HG02870 (cell line): ENCODE measurements around the gene SUCLA2.
A peak's percentile ranks its signal among the peaks of the same experiment; 100 is the strongest.
"Not testable (repeated sequence)": the region's sequence is repeated elsewhere in the genome, so short reads cannot be mapped to it uniquely, and the experiment has no call there.

ENCODE experiments used
- ATAC-seq: cut with Tn5 transposase; IDR thresholded peaks from one replicate; pipeline ENCODE4 v1.9.1; 2021; ENCODE audit warnings: mild to moderate bottlenecking, moderate library complexity; ENCODE audit not compliant: unreplicated experiment

The SUCLA2 gene

DNA sequence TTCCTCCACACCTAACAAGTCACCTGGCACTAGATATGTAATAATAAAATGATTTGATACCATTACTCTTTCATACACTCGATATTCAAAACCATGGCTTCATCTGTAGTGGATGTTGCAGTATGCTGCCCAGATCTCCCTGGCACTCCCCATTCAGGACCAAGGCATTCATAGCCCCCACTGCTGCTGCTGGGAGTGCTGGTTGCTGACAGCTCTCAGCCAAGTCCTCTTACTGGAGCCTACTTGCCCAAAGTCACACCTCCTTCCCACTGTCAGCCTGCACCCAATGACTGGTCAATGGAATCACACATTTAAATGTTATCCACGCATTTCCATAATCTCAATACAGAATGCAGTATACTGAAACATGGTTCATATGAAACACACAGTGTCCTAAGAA, 3.7 kb downstream of the SUCLA2 start:
- ATAC-seq: no peak

DNA sequence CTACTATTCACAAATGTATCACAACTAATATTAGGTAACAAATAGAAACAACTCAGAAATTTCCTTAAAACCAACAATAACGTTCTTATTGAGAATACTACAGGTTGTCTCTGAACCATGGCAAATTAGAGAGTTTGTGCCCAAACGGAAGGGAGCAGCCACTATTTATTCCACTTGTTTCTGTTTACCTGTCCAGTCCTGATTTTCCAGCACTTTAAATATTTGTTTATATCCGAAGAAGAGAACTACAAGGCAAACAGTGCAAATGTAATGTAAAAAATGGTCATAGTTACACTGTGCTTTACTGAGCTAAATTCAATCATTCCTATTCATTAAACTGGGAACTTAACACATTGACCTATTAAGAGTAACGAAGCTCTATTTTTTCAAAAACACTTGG, 9.2 kb downstream of the SUCLA2 start:
- no peak for ATAC-seq

DNA sequence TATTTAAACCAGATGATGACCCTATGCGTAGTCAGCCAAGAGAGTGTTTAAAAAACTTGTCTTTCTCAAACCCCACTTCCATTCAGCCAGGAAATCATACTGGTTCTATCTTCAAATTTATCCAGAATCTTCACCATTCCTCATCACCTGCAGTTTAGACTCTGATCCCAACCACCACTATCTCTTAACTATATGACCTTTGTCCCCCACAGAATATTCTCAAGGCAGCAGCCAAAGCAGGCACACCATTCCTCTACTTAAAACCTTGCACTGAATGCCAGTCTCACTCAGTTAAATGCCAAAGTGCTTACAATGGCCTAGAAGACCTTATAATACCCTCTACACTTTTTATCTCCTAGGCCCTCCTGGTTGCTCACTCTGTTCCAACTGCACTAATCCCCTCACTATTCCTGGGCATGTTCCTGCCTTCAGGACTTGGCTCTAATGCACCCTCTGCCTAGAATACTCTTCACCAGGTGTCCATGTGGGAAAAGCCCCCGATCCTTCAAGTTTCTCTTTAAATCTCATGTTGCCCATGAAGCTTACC, 10.1 kb downstream of the SUCLA2 start:
- ATAC-seq: no peak

GRCh38 chr13:47990427-47990826, 10.6 kb downstream of the SUCLA2 start:
- no peak for ATAC-seq

DNA sequence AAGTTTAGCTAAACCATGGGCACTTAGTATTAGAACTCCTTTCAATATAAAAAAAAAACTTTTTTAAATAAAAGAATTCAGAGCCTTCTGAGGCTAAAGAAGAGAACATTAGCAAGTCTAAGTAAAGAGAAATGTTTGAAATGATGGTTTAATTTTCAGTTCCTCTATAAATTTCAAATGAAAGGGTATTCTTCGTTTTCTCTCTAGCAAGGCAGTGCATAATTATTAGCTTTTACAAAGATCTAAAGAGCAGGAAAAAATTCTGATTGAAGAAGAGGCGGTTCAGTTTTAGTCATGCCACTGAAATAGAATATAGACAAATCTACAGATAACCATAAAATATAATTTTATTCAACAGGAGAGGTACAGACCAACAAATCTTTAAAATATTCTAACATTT, 18.0 kb downstream of the SUCLA2 start:
- no peak for ATAC-seq

- no peak for ATAC-seq
Observed at GRCh38 chr13:47976325-47976724, 24.7 kb downstream of the SUCLA2 start.

DNA sequence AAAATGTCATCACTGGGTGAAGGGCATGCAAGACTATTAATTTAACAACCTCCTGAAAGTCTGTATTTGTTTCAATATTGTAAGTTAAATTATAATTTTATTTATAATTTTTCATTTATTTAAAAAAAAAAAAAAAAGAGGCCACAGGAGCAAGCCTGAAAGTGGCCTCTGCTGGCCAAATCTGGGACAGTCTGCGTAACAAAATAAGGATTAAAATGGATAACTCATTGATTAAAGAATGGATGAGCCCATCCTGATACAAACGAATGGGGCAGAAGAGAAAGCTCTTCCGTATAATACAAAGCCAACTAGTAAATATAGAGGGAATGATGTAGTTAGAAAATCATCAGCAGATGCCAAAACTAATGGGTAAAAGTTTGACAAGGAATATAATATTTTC, 36.2 kb downstream of the SUCLA2 start:
- no peak for ATAC-seq

GRCh38 chr13:47962237-47962636, 38.8 kb downstream of the SUCLA2 start:
- no peak for ATAC-seq

DNA sequence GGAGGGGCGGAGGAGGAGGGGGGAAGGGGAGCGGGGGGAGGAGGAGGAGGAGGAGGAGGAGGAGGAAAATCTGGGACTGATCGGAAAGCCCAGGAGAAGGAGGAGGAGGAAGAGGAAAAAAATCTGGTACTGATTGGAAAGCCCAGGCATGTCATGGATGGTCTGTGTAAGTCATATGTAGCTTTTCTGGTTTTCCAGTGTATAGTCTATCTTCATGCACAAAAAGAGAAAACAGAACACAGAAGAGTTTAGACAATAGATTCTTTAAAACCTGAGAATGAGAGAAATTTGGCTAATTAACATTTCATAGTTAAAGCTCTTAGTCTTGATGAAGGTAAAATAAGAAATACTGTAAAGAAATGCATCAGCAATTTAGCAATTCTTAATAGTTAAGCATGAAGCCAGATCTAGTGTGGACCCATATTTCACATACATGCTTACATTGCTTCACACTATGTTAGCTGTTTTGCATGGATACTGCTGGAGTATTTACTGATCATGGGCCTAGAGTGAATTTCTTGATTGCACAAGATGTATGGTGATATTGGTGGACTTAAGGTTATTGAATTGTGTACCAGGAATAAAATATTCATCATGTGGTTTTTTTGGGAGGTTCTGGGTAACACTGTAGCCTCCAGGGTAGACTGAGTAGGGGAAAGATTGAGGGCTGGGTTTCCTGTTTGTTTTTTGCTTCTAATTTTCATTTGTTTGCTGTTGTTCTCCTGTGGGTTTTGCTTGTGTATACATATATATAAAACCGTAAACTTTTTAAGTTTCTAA, 41.4 kb downstream of the SUCLA2 start:
- ATAC-seq: no peak

- ATAC-seq: no peak
Observed at GRCh38 chr13:47957073-47957472, 44.0 kb downstream of the SUCLA2 start.

- ATAC-seq: peak; percentile 61
Observed at GRCh38 chr13:47955836-47956235, 45.2 kb downstream of the SUCLA2 start.

DNA sequence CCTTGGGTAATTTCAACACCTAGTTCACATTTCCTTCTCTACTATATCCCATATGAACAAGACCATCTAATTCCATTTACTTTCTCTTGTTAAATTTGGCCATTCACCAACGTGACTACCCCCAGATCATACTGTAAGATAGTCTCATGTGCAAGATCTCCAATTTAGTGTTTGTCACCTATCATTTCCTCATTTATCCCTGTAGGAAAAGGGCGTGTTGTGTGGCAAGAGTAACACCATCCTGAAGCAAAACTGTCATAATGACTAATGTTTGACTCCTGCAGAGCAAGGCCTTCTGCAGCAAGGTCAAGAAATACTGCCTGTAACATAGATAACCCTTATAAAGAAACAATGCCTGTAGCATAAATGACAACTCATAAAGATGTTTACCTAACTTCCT, 51.3 kb downstream of the SUCLA2 start:
- no peak for ATAC-seq

- no peak for ATAC-seq
Observed at GRCh38 chr13:47945738-47946137, 55.3 kb downstream of the SUCLA2 start.

DNA sequence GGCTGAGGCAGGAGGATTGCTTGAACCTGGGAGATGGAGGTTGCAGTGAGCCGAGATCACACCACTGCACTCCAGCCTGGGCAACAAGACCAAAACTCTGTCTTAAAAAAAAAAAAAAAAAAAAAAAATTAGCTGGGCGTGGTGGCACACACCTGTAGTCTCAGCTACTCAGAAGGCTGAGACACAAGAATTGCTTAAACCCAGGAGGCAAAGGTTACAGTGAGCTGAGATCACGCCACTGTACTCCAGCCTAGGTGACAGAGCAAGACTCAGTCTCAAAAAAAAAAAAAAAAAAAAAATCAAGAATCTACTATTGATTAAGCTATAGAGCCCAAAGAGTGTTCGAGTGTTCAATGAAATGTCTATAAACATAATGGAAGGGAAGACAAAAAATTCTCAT, 55.9 kb downstream of the SUCLA2 start:
- ATAC-seq: not testable (repeated sequence)

GRCh38 chr13:47934371-47934770, 66.7 kb downstream of the SUCLA2 start:
- no peak for ATAC-seq

DNA sequence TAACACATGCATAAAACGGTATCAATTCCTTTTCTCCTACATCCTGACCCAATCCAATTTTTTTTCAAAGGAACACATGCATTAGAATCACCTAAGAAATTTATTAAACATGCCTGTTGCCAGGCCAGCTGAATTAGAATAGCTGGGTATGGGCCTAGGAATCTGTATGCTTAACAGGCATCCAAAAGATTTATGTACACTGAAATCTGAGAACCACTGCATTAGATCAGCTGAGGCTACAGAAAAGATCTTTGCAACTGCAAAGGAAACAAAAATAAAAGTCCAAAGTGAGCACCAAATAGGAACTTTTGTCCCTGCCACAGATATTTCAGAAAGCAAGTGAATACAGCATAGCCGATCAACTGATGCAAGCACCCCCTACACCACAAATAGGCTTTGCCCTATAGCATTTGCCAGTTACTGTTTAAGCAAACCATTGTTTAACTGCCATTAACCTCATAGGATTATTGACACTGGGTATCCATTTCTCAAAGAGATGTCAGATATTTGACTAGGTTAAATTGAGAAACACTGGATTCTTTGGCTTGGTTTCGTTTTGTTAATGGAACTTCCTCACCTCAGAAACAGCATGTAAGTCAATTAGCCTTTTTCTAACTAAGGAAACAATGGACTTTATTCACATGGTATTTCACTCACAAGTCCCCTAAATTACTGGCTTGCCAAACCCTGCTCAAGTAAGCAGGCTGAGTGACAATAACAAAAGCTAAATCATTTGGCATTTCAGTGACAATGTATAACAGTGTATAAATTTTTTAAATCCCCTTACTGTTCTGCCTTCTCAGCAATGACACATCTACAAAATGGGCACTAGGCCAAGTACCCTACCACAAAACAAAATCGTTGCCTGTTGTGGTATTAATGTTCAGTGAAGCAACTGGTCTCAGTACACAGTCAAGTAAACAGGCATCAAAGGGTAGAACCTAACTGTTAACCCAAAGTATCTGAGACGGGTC, 67.8 kb downstream of the SUCLA2 start:
- ATAC-seq: no peak

DNA sequence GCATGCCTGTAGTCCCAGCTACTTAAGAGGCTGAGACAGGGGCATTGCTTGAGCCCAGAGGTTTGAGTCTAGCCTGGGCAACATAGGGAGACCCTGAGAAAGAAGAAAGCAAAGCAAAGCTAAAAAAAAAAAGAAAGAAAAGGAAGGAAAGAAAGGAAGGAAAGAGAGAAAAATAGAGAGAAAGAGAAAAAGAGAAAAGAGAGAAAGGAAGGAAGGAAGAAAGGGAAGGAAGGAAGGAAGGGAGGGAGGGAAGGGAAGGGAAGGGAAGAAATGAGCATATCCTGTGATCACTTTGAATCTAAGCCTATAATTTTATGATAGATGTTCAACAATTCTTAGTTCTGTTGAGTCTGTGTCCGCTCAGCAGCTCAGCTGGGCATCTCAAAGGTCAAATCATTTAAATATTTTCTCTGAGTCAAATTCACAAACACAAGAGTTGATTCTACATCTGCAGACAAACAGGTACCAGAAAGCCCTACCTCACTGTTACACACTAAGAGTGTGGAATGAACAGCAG, 70.4 kb downstream of the SUCLA2 start:
- no peak for ATAC-seq

DNA sequence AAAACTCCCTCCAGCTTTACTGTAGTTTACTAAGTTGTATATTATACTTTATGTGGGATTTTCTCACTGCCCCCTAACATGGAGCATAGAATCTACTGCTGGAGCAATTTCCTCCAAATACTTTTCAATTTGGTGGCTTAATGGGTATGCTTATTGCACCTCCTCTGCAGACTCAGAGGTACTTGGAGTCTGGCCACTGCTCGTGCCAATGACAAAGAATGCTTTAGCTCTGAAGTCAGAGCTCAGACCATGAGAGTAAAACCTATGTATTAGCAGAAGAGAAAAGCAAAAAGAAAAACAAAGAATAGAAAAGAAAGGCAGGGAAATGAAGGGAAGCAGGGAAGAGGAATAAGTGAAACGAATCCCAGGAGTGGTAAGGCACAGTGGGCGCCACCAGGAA, 71.9 kb downstream of the SUCLA2 start:
- ATAC-seq: no peak

DNA sequence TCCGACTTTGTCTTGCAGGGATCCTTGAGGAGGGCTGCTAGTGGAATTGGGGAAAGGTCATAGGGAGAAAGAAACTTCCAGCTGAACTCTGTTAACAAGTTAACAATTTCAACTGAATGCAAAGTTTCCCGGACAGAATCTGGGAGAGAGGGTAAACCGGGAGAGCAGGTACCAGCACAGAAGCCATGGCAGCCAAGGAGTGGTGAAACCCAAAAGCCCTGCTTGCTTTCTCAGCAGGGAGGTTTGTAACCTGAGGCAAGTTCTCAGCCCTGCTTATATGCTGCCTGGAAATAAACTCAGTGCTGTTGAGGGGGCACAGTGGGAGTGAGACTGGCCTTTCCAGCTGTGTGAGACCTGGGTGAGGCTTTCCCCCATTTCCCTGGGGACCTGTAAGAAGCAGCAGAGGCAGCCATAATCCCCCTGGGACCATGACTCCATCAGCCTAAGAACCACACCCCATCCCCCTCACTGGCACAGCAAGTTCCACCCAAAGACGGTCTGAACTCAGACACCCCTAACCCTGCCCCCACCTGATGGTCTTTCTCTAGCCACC, 84.0 kb downstream of the SUCLA2 start:
- no peak for ATAC-seq

GRCh38 chr13:47908197-47908902, 92.7 kb downstream of the SUCLA2 start:
- ATAC-seq: no peak

GRCh38 chr13:47904891-47905290, 96.2 kb downstream of the SUCLA2 start:
- no peak for ATAC-seq
